HG02870 (cell line): ENCODE measurements around the gene TMC4.

ENCODE experiments used
- ATAC-seq: cut with Tn5 transposase; IDR thresholded peaks from one replicate; pipeline ENCODE4 v1.9.1; 2021; ENCODE audit warnings: mild to moderate bottlenecking, moderate library complexity; ENCODE audit not compliant: unreplicated experiment

TMC4 gene

GRCh38 chr19:54156953-54157352 lies 16.0 kb downstream of the TMC4 start:
- ATAC-seq, result no peak

DNA sequence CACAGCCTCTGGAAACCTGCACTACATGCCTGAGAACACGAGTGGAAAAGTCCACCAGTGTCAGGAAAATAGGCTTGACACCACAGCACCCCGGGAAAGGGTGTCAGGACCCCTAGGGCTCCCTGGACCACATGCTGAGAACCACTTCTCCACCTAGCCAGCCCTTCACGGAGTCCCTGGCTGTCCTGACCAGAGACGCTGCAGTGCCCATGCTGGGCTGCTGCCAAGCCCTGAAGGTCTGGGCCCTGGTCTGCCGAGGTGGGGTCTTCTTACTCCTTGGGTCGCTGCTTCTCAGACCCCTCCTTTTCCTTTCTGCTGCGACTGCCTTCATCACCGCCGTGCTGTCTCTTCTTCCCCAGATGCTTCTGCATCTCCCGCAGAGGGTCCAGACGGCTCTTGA lies 16.5 kb downstream of the TMC4 start:
- no peak for ATAC-seq

DNA sequence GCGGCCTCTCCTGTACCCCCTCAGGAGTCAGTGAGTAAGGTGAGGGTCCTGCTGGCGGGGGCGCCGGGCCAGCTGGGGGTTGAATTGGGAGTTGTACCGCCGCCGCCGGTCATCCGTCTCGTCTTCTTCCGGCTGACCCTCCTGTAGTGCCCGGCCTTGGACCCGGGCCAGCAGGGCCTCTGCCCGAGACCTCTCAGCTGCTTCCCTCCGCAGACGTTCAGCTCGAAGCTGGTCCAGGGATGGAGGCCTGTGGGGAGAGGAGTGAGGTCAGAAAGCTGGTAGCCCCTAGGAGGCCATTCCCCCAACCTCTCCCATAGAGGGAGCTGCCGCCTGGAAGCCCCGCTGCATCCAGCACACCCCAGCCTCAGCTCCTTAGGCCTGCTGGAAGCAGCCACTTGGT lies 17.3 kb downstream of the TMC4 start:
- no peak for ATAC-seq

DNA sequence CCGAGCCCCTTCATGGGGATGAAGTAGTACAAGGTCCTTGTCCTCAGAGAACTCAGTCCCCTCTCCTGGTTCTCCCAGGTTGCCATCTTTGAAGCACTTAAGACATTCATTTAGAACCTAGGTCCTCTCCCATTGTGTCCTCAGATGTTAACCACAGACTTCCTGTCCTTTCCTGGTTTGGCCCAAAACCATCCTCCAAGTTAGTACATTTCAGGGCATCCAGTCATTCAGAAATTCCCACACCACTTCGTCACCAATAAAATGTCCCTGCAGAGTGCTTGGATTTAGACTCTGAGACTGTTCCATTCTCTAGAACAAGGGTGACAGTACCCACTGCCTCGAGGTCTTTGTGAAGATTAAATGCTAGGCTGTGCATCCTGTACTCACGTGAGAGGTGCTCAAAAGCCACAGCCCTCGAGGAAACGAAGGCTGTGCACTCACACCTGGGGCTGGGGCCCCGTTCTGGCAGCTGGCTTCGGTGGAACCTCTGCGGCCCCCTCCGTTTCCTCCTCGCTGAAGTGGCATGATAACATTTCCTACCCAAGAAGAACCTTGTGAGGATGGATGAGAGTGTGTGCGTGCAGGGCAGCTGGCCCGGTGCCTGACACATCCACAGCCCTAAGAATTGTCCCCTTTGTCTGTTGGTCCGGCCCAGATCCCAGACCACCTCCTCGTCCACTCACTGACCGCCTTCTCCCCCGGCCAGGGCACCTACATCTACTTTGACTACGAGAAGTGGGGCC lies 18.2 kb downstream of the TMC4 start:
- no peak for ATAC-seq

- ATAC-seq, result no peak
Observed at GRCh38 chr19:54153731-54154326, 19.1 kb downstream of the TMC4 start.

DNA sequence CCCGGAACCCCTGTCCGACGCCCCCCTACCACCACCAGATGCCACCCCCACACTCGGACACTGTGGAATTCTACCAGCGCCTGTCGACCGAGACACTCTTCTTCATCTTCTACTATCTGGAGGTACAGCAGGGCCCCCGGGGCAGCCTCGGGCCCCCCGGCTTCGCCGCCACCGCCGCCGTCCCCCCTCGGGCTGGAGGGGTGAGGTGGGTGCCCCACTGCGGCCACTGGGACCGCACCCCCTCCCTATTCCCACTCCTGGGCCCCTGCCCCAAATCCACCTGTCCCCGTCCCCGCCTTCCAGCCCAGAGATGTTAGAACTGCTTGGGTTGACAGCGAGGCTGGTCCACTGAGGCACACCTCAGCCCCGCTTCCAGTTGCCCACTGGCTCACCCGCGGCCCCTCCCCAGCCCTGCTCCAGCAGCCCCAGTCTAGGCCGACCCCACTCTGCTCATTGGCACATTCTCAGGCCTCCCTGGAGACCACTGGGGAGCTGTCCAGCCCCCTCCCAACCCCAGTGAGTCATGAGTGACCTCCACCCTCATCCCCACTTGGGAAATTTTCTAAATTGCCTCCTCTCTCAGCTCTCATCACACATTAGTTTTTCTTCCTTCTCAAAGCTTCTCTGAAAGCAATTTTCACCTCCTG lies 20.0 kb downstream of the TMC4 start:
- no peak for ATAC-seq

- no peak for ATAC-seq
Observed at GRCh38 chr19:54152267-54152666, 20.7 kb downstream of the TMC4 start.

DNA sequence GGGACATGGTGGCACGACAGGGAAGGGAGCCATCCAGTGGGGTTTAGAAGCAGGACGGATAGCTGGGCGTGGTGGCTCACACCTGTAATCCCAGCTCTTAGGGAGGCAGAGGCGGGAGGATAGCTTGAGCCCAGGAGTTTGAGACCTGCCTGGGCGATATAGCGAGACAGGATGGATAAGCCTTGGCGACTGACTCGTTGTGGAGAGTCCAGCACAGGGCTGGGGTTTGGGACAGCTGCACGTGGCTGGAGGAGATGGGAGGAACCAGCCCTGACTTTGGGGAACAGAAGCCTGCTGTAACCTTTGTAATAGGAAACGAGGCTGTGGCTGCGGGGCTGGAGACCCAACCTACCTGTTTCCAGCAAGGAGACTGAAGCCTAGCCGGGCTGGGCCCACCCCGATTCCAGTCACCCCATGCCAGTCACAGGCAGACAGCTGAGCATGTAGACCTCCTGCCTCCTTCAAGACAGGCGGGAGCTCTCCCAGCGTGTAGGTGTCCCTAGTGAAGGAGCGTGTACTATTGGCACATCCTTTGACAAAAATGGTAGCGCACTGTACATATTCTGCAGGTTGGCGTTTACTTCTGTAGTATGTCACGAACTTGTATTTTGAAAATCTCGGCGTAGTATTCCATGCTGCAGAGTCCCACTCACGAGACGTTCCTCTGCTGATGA lies 21.5 kb downstream of the TMC4 start:
- ATAC-seq, result no peak

GRCh38 chr19:54149021-54149812 lies 23.7 kb downstream of the TMC4 start:
- ATAC-seq, result no peak

GRCh38 chr19:54148158-54148557 lies 24.8 kb downstream of the TMC4 start:
- ATAC-seq, result no peak

- ATAC-seq, result no peak
Observed at GRCh38 chr19:54147676-54148075, 25.3 kb downstream of the TMC4 start.

DNA sequence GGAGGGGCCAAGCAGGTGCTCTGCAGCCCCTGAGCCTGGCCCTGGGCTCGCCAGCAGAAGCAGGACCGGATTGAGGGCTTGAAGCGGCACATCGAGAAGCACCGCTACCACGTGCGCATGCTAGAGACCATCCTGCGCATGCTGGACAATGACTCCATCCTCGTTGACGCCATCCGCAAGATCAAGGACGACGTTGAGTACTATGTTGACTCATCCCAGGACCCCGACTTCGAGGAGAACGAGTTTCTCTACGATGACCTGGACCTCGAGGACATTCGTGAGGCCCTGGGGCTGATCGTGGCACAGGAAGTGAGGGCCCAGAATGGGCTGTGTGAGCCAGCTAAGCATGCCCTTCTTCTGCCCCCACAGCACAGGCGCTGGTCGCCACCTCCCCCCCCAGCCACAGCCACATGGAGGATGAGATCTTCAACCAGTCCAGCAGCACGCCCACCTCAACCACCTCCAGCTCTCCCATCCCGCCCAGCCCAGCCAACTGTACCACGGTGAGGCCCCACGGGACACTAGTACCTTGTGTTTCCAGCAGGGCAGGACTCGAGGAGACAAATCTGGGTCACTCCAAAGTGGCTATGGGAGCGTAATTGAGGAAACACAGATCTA lies 27.3 kb downstream of the TMC4 start:
- ATAC-seq, result no peak

DNA sequence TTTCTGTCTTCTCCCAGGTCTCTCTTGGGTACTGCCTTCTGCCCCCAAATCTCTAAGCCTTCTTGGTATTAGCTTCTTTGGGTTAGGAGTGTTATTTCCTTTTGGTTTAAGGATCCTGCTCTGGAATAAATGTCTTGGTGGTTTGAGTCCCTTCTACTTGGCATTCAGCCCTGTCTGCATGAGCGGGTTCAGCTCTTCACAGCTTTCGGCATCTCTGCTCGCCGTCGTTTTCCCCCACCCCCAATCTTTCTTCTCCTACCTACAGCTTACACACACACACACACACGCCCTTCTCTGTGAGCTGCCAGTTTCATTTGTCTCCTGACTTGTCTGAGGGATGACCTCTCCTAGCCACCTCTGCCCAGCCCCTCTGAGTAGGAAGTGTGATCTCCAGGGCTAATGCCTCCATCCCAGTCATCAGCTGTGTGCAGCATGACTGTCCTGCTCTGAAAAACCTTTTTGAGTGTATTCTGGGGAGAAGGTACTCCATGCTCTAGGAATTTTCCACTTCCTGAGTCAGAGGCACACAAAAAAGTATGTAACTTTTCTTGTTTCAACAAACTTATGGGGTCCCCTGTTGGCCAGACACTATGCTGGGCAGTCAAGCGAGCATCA lies 30.7 kb downstream of the TMC4 start:
- ATAC-seq, result no peak

- no peak for ATAC-seq
Observed at GRCh38 chr19:54141356-54141755, 31.6 kb downstream of the TMC4 start.

GRCh38 chr19:54138489-54139256 lies 34.3 kb downstream of the TMC4 start:
- no peak for ATAC-seq

GRCh38 chr19:54137699-54138488 lies 35.1 kb downstream of the TMC4 start, which contains the start of gene CNOT3:
TSS of gene CNOT3 (plus strand) at chr19:54137762. CDS start at chr19:54142979, 5,217 bp downstream.
- no peak for ATAC-seq

- peak; percentile 75 for ATAC-seq
Observed at GRCh38 chr19:54136864-54137698, 35.9 kb downstream of the TMC4 start.
